Activated T-cell treated with anti-CD3 and anti-CD28 coated beads, Interleukin-2, amount 50 U/mL, for 72 hours (primary cell): ENCODE data around the gene CAPN8. TPM values are rescaled to one million over a fixed set of nuclear protein-coding genes. Genes with fewer than 3 reads are reported as not detected.

Source experiments
- ATAC-seq, 2 donors: fragments of 150-1000 bp; cut with Tn5 transposase; replicated peaks in 1 of 2; 2 replicates each; pipeline ENCODE4 v1.10.0; 2021; ENCODE audit warnings: moderate library complexity in 2 of 2, mild to moderate bottlenecking in 1 of 2
- DNase-seq, 2 donors: peaks; one replicate each; pipeline ENCODE4 v3.0.0; 2021 to 2022; ENCODE audit warnings: mixed read lengths in 1 of 2
- H3K27ac Mint-ChIP-seq: one replicate; pipeline ENCODE4 v1.8.0; 2022; ENCODE audit warnings: mild to moderate bottlenecking, moderate library complexity, mixed read lengths
- H3K27me3 Mint-ChIP-seq: one replicate; pipeline ENCODE4 v1.8.0; 2022; ENCODE audit warnings: low read depth, mixed read lengths
- H3K36me3 Mint-ChIP-seq, 2 donors: one replicate each; pipeline ENCODE4 v1.8.0; 2022; ENCODE audit warnings: mixed read lengths in 2 of 2, mild to moderate bottlenecking in 1 of 2; ENCODE audit not compliant: insufficient read depth in 2 of 2
- H3K4me1 Mint-ChIP-seq: one replicate; pipeline ENCODE4 v1.8.0; 2022; ENCODE audit warnings: low read depth, mixed read lengths
- H3K4me3 Mint-ChIP-seq, 2 donors: one replicate each; pipeline ENCODE4 v1.8.0; 2022; ENCODE audit warnings: mild to moderate bottlenecking in 2 of 2, mixed read lengths in 2 of 2, moderate library complexity in 2 of 2
- H3K9me3 Mint-ChIP-seq, 2 donors: one replicate each; pipeline ENCODE4 v1.8.0; 2022; ENCODE audit warnings: mixed read lengths in 2 of 2
- total RNA-seq, 2 donors: library from RNA; stranded (reverse); gene quantifications; one replicate each; pipeline ENCODE4 v1.2.3, GENCODE V29; 2022

Gene CAPN8
- total RNA-seq, 2 donors from 2014 or later, result not detected

DNA sequence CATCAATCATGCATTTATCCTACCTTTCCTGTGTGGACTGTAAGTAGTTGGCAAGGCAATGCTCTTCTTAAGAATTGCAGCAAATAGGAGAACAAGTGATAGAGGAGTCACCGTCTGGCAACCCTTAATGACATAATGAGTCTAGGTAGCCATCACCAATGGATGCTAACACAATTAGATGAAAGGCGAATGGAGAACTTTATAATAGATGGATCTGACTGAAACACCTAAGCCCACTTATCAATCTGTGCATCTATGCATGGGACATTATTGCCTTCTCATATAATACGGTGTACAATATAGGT, 18.9 kb upstream of the CAPN8 start:
- ATAC-seq (no peak), DNase-seq (no peak)
- H3K4me3 Mint-ChIP-seq, result no peak overlapping the region
- H3K36me3 Mint-ChIP-seq, result no peaks in the 10 kb centered on the region
- peaks cover 14% of the 10 kb centered on the region for H3K27me3 Mint-ChIP-seq
- no peak overlapping the region for H3K27ac Mint-ChIP-seq
- no peaks in the 10 kb centered on the region for H3K4me1 Mint-ChIP-seq
- H3K9me3 Mint-ChIP-seq, result no peaks in the 10 kb centered on the region

DNA sequence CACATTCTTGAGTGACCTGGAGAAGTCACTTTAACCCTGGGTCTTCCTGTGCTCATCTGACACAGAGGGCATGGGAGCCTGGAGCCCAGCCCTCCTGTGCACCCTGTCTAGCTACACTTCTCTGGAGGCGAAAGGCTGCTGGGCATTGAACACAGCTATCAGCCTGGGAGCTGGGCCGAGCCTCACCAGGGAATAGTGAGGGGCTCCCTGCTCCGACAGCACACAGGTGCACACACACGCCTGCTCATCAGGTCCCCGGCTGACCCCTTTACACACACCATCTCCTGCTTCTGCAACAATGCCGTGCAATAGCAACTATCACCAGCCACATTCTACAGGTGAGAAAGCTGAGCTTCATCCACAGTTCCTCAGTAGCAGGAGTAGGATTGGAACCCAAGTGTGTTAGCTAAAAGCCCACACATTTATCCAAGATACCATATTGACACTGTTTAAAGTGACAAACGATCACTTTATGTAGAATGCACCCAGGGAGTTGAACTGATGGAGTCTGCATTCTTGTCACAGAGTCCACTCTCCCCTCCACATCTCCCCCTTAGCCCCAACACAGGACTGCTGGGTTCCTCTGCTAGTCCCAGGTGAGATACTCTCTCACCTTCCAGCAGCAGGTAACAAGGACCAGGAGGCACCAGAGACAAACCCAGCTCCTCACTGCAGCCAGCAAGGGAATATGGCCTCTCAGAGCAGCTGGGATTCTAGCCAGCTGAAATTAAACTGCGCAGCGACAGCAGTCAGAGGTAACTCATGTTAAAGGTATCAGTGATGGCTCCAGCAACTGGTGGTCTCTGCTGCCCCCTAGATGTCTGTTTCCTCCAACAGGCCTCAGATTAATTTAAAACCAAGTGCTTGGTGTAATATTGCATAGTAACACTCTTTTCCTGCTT, 18.3 kb upstream of the CAPN8 start:
- H3K27ac Mint-ChIP-seq, result no peak overlapping the region
- DNase-seq, result peak; percentile 50 to 60
- H3K9me3 Mint-ChIP-seq, result no peaks in the 10 kb centered on the region
- no peak overlapping the region for H3K4me3 Mint-ChIP-seq
- no peaks in the 10 kb centered on the region for H3K4me1 Mint-ChIP-seq
- peak; percentile 43 to 50 for ATAC-seq
- peaks cover 14% of the 10 kb centered on the region for H3K27me3 Mint-ChIP-seq
- H3K36me3 Mint-ChIP-seq, result no peaks in the 10 kb centered on the region

DNA sequence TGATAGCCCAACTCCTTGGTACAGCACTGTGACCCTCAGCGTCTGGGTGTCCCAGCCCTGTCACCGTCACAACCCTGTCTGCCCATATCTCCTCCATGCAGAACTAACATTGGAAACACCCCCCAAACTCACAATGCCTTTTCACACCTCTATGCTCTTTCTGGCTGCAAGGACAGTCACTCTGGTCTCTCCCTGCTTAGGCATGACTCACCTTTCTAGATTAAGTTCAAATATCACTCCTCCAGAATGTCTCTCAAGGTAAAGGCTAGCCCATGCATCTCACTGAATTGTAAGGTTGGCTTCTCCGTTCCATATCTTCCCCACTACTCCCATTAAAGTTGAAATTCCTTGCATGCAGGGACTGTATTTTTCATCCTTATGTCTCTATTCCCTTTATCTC, 17.0 kb upstream of the CAPN8 start:
- no peaks in the 10 kb centered on the region for H3K9me3 Mint-ChIP-seq
- ATAC-seq, result no peak

GRCh38 chr1:223680188-223680587, 14.7 kb upstream of the CAPN8 start:
- Mint-ChIP-seq H3K36me3 (peaks cover under 1 to 3% of the 10 kb centered on the region in 2 donors), H3K4me3 (no peak overlapping the region), H3K27me3 (peaks cover 7% of the 10 kb centered on the region), H3K27ac (no peak overlapping the region), H3K9me3 (peaks cover 0 to 5% of the 10 kb centered on the region in 2 donors), H3K4me1 (no peaks in the 10 kb centered on the region)
- DNase-seq, result no peak
- no peak for ATAC-seq

More for the DNA sequence above, 17.0 kb upstream of the CAPN8 start:
- Mint-ChIP-seq H3K4me1 (no peaks in the 10 kb centered on the region), H3K27ac (no peak overlapping the region), H3K4me3 (no peak overlapping the region), H3K27me3 (peaks cover 8% of the 10 kb centered on the region), H3K36me3 (no peaks in the 10 kb centered on the region)
- DNase-seq, result no peak

GRCh38 chr1:223678841-223679240, 13.3 kb upstream of the CAPN8 start:
- no peaks in the 10 kb centered on the region for H3K4me1 Mint-ChIP-seq
- peaks cover 6 to 10% of the 10 kb centered on the region in 2 donors for H3K9me3 Mint-ChIP-seq
- peaks cover 8% of the 10 kb centered on the region in 2 donors for H3K36me3 Mint-ChIP-seq
- H3K27ac Mint-ChIP-seq, result no peak overlapping the region
- ATAC-seq (no peak), DNase-seq (no peak)
- H3K27me3 Mint-ChIP-seq, result peaks cover 7% of the 10 kb centered on the region
- H3K4me3 Mint-ChIP-seq, result no peak overlapping the region

DNA sequence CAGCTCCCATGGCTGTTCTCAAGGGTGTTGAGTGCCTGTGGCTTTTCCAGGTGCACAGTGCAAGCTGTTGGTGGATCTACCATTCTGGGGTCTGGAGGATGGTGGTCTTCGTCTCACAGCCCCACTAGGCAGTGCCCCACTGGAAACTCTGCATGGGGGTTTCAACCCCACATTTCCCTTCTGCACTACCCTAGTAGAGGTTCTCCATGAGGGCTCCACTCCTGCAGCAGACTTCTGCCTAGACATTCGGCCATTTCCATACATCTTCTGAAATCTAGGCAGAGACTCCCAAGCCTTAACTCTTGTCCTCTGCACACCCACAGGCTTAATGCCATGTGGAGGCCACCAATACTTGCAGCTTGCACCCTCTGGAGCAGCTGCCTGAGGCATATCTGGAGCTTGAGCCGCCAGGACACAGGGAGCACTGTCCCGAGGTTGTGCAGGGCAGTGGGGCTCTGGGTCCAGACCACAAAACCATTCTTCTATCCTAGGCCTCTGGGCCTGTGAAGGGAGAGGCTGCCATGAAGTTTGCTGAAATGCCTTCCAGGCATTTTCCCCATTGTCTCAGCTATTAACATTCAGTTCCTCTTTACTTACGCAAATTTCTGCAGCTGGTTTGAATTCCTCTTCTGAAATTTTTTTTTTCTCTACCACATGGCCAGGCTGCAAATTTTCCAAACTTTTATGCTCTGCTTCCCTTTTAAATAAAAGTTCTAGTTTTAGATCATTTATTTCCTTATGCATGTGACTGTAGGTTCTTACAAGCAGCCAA, 8.8 kb upstream of the CAPN8 start:
- no peak for DNase-seq
- no peak overlapping the region for H3K4me3 Mint-ChIP-seq
- peaks cover 6 to 10% of the 10 kb centered on the region in 2 donors for H3K9me3 Mint-ChIP-seq
- no peaks in the 10 kb centered on the region for H3K27me3 Mint-ChIP-seq
- no peaks in the 10 kb centered on the region for H3K4me1 Mint-ChIP-seq
- H3K27ac Mint-ChIP-seq, result no peak overlapping the region
- peaks cover 8% of the 10 kb centered on the region in 2 donors for H3K36me3 Mint-ChIP-seq
- no peak for ATAC-seq

DNA sequence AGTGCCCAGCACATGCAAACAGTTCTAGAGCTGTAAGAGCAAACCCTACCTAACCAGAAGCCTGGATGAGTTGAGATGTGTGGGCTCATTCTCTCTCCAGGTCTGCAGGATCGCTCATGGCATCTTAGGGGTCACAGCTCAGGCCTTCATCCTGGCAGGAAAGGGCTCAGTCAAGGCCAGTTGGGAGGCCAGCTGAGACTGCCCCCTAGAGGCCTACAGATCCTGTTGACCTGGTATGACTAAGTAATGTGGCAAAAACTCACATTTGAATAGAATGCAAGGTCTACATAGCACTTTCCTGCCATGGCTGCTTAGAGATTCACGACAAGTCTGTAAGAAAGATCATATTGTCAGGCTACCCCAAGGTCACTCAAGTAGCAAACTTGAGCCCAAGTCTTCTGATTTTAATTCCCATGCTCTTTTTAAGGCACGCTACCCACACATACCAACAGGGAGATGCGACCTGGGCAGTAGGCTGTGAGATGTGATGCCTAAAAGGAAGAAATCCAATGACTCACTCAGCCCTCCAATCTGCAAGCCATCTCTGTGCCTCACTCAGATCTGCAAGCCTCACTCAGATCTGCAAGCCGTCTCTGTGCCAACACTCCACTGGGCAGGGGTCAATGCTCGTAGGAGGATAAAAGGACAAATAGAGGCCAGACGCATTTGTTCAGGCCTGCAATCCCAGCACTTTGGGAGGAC, 5.1 kb upstream of the CAPN8 start:
- Mint-ChIP-seq H3K9me3 (peaks cover 6 to 7% of the 10 kb centered on the region in 2 donors), H3K36me3 (peaks cover 6 to 8% of the 10 kb centered on the region in 2 donors), H3K27ac (no peak overlapping the region), H3K27me3 (no peaks in the 10 kb centered on the region), H3K4me3 (no peak overlapping the region), H3K4me1 (no peaks in the 10 kb centered on the region)
- peak; percentile 23 to 26 for DNase-seq
- ATAC-seq, result peak in 1 of 2 donors; percentile 61

DNA sequence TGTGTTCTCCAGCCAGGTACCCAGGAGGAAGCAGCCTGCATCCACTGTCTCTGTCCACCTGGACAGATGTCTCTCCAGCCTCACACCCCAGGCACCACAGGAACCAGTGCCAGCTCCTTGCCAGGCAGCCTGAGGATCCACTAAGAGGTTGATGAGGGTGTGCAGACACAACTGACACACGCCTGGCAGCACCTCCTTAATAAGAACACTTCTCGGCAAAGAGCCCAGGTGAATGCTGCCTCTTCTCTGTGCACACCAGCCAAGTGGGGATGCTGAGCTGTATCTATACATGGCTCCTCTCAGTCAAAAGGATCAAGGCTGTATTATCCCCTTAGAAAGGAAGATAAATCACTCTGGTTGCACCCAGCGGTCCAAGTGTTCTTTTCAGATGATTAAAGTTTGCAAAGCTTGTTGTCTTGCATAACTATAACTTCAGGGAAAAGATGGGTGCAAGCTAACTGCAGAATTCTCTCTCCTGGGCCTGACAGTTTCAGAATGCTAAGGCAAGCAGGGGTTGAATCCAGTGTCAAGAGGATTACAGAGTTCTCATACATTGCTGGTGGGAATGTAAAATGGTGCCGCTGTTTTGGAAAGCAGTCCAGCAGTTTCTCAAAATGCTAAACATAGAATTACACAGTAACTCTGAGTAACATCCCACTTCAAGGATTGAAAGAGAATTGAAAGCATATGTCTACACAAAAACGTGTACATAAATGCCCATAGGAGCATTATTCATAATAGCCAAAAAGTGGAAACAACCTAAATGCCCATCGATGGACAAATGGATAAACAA, 3.7 kb upstream of the CAPN8 start:
- no peak overlapping the region for H3K27ac Mint-ChIP-seq
- no peak overlapping the region for H3K4me3 Mint-ChIP-seq
- H3K36me3 Mint-ChIP-seq, result no peaks in the 10 kb centered on the region
- DNase-seq (no peak), ATAC-seq (no peak)
- H3K9me3 Mint-ChIP-seq, result no peaks in the 10 kb centered on the region
- H3K27me3 Mint-ChIP-seq, result no peaks in the 10 kb centered on the region
- H3K4me1 Mint-ChIP-seq, result no peaks in the 10 kb centered on the region

GRCh38 chr1:223667484-223668182, 2.1 kb upstream of the CAPN8 start:
- H3K36me3 Mint-ChIP-seq, result no peaks in the 10 kb centered on the region
- no peak overlapping the region for H3K4me3 Mint-ChIP-seq
- H3K9me3 Mint-ChIP-seq, result no peaks in the 10 kb centered on the region
- H3K27me3 Mint-ChIP-seq, result no peaks in the 10 kb centered on the region
- DNase-seq (no peak), ATAC-seq (no peak)
- H3K4me1 Mint-ChIP-seq, result no peaks in the 10 kb centered on the region
- H3K27ac Mint-ChIP-seq, result no peak overlapping the region

GRCh38 chr1:223664106-223664505, 1.4 kb downstream of the CAPN8 start:
- Mint-ChIP-seq H3K9me3 (no peaks in the 10 kb centered on the region), H3K4me3 (no peak overlapping the region), H3K4me1 (no peaks in the 10 kb centered on the region), H3K27me3 (no peaks in the 10 kb centered on the region), H3K27ac (no peak overlapping the region), H3K36me3 (no peaks in the 10 kb centered on the region)
- DNase-seq, result no peak
- ATAC-seq, result no peak

DNA sequence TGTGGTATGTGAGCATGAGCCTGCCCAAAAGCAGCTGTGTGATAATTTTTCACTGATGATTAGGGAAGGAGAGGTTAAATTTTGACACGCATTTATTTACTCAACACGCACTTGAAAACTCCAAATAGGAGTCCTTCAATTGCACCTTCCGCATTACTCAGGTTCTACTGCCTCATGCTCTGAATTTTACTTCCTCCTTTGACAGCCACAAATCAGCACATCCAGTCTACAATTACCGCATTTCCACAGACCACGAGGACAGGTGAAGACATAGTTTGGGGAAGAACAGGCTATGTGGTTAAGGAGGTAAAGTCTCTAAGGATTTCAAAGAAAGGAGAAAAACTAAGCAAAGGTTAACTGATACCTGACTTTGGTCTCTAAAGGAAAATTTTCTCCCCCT, 2.6 kb downstream of the CAPN8 start:
- H3K27ac Mint-ChIP-seq, result no peak overlapping the region
- no peak for ATAC-seq
- DNase-seq, result no peak
- no peaks in the 10 kb centered on the region for H3K9me3 Mint-ChIP-seq
- H3K4me3 Mint-ChIP-seq, result no peak overlapping the region
- no peaks in the 10 kb centered on the region for H3K36me3 Mint-ChIP-seq
- no peaks in the 10 kb centered on the region for H3K4me1 Mint-ChIP-seq
- no peaks in the 10 kb centered on the region for H3K27me3 Mint-ChIP-seq

GRCh38 chr1:223659711-223660110, 5.8 kb downstream of the CAPN8 start:
- Mint-ChIP-seq H3K9me3 (no peaks in the 10 kb centered on the region), H3K27ac (no peak overlapping the region), H3K4me3 (no peak overlapping the region), H3K27me3 (no peaks in the 10 kb centered on the region), H3K36me3 (no peaks in the 10 kb centered on the region), H3K4me1 (no peaks in the 10 kb centered on the region)
- ATAC-seq (no peak), DNase-seq (no peak)
